Fibroblast of pulmonary artery (primary cell): ENCODE data around the gene SLC19A2.

Experiments
- DNase-seq: peaks from one replicate; pipeline ENCODE4 v3.0.0-alpha.2; 2010; ENCODE audit warnings: low read depth
- H3K4me3 ChIP-seq: replicated peaks from 2 replicates; pipeline ENCODE4 v1.5.1; 2011; ENCODE audit warnings: low read depth, mild to moderate bottlenecking, control low read depth, low read length, moderate library complexity
- CTCF ChIP-seq: IDR thresholded peaks from 2 replicates; pipeline ENCODE4 v1.5.1; 2011; ENCODE audit warnings: mild to moderate bottlenecking, control low read depth, low read length, inconsistent platforms; ENCODE audit errors: missing control alignments

The SLC19A2 gene

GRCh38 chr1:169527451-169528214 lies 41.9 kb upstream of the SLC19A2 start:
- no peak for TF ChIP-seq CTCF
- H3K4me3 ChIP-seq, result no peak overlapping the region
- peak; percentile 30 for DNase-seq

- no peak for TF ChIP-seq CTCF
- H3K4me3 ChIP-seq, result no peak overlapping the region
- DNase-seq, result no peak
Measured at GRCh38 chr1:169527001-169527400, 41.3 kb upstream of the SLC19A2 start.

GRCh38 chr1:169526120-169526832 lies 40.5 kb upstream of the SLC19A2 start:
- DNase-seq, result no peak
- TF ChIP-seq CTCF, result no peak

GRCh38 chr1:169525391-169525790 lies 39.6 kb upstream of the SLC19A2 start:
- TF ChIP-seq CTCF, result no peak
- DNase-seq, result no peak
- no peak overlapping the region for H3K4me3 ChIP-seq

More at GRCh38 chr1:169526120-169526832, 40.5 kb upstream of the SLC19A2 start:
- H3K4me3 ChIP-seq, result no peak overlapping the region

- no peak for DNase-seq
- no peak for TF ChIP-seq CTCF
- no peak overlapping the region for H3K4me3 ChIP-seq
Measured at GRCh38 chr1:169523904-169524303, 38.2 kb upstream of the SLC19A2 start.

- H3K4me3 ChIP-seq, result no peak overlapping the region
- TF ChIP-seq CTCF, result no peak
- DNase-seq, result no peak
Measured at GRCh38 chr1:169521226-169521625, 35.5 kb upstream of the SLC19A2 start.
